Superior temporal gyrus (tissue), 1 donor: Measurements from ENCODE around the gene FGFRL1.
"Not testable (repeated sequence)": the region's sequence is repeated elsewhere in the genome, so short reads cannot be mapped to it uniquely, and the experiment has no call there.

ENCODE experiments used
- DNase-seq: peaks from one replicate; pipeline ENCODE4 v3.0.0-alpha.2; 2016; ENCODE audit errors: extremely low spot score

The FGFRL1 gene

GRCh38 chr4:973431-974397 is 37.7 kb upstream of the FGFRL1 start, which contains the start of gene DGKQ:
Gene DGKQ (minus strand): TSS chr4:973569. CDS start chr4:973482, 87 bp downstream.
- DNase-seq = peak; percentile 65

GRCh38 chr4:974668-975067 is 36.8 kb upstream of the FGFRL1 start:
- DNase-seq = no peak

- DNase-seq = not testable (repeated sequence)
Observed at GRCh38 chr4:976016-976415, 35.4 kb upstream of the FGFRL1 start.

- DNase-seq = no peak
Observed at GRCh38 chr4:978957-979701, 32.3 kb upstream of the FGFRL1 start.

- DNase-seq = no peak
Observed at GRCh38 chr4:982291-982690, 29.1 kb upstream of the FGFRL1 start.

DNA sequence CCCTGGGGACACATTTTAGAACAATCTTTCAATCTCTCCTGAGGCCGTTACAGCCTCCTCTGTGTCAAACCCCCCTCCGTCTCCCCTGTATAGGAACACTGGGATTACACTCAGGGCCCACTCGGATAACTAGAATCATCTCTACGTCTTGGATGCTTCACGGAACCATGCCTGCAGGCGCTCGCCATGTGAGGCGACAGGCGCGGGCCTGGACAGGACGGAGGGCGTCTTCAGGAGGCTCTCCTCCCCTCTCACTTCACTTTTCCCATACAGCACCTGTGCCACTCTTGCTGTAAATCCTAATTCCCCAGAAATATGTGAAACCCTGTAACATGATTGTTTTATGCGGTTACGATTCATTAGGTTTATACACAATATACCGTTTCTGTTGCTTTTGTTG is 28.6 kb upstream of the FGFRL1 start:
- no peak for DNase-seq

DNA sequence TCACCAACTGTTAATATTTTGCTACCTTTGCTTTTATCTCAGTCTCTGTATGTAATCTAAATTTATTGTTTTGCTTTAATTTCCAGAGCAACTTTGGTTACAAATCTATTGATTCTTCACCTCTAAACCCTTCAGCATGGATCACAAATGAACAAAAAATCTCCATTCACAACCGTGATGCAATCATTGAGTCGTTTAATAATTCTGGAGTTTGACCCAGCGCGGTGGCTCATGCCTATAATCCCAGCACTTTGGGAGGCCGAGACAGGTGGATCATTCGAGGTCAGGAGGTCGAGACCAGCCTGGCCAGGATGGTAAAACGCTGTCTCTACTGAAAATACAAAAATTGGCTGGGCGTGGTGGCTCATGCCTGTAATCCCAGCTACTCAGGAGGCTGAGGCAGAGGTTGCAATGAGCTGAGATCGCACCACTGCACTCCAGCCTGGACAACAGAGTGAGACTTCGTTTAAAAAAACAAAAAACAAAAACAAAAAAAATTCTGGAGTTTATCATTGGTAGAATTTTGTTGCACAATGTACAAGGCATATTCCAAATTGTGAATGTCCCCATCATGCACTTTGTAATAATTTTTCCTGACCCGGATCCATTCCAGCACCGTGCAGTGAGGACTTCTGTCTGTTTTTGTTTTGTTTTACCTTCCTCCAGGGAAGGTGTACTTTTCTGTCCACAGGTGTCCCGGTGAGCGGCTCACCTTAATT is 26.9 kb upstream of the FGFRL1 start:
- DNase-seq = no peak

DNA sequence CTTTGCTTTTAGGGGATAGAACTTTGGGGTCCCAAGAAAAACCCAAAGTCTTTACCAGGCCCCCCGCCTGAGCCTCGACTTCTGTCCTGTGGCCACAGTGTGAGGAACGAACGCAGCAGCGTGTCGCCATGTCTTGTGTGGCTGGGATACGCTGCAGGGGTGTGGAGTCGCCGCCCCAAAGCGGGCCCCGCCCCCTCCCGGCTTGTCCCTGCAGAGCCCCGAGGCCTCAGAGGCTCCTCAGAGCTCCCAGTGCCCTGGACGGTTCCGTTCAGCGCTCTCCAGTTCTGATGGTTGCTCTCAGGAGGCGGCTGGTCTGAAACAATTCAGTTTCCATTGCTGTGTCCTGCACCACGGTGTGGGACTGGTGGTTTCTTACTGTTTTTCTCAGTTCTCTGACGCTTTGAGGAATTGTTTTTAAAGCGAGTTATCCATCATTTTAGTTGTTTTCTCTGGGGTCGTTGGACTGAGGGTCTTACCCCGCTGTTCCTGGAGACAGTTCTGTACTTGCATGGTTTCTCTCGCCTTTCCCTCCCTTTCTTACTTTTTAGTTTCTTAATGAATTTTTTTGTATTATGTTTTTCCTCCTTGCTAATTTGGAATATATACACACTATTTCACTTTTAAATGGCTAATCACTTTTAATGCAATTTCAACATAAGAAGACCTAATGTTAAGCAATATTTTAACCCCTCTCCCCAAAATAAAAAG is 26.1 kb upstream of the FGFRL1 start:
- no peak for DNase-seq

DNA sequence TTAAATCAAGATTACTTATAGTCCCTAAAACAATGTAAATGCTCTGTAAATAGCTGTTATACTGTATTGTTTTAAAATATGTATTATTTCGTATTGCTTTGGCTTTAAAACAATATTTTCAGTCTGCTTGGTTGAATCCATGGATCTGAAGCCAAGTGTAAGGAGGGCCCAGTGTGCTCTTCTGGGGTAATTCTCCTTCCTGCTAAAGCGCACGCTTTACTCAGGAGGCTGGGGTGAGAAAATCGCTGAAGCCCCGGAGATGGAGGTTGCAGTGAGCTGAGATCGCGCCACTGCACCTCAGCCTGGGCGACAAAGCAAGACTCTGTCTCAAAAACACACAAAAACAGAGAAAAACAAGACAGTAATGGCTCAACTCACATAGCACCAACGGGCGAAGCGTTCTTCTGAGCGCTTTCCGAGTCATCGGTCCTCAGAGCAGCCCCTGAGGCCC is 25.0 kb upstream of the FGFRL1 start:
- no peak for DNase-seq

DNA sequence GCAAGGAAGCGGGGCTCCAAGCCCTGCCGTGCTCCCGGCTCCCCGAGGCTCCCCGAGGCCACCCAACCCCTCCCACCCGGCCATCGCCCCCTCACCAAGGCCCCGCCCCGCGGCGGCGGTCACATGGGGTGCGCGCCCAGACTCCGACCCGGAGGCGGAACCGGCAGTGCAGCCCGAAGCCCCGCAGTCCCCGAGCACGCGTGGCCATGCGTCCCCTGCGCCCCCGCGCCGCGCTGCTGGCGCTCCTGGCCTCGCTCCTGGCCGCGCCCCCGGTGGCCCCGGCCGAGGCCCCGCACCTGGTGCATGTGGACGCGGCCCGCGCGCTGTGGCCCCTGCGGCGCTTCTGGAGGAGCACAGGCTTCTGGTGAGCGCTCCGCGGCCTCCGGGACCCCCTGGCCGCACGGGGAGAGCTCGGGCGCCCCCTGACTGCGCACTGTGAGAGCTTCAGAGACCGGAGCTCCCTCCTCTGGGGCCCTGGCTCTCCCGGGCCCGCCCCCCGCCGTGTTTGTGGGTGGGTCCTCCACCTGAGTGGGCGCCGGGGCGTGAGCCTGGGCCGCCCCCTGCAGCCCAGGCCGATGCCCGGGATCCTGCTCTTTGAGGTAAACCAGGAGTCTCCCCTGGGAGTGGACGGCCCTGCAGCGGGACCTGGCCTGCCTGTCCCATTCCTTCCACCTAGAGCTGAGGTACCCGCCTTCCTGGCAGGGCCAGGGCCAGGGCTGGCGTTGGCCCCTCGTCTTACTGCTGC is 24.4 kb upstream of the FGFRL1 start, which contains the start of gene IDUA:
Gene IDUA (plus strand): TSS at position 166 of the 745 bp plus-strand sequence. CDS start 41 bp downstream, at position 207.
- DNase-seq = peak; percentile 73

- no peak for DNase-seq
Observed at GRCh38 chr4:987624-988513, 23.6 kb upstream of the FGFRL1 start.

- DNase-seq = no peak
Observed at GRCh38 chr4:988726-989721, 22.4 kb upstream of the FGFRL1 start.

- DNase-seq = no peak
Observed at GRCh38 chr4:989722-990471, 21.5 kb upstream of the FGFRL1 start.

DNA sequence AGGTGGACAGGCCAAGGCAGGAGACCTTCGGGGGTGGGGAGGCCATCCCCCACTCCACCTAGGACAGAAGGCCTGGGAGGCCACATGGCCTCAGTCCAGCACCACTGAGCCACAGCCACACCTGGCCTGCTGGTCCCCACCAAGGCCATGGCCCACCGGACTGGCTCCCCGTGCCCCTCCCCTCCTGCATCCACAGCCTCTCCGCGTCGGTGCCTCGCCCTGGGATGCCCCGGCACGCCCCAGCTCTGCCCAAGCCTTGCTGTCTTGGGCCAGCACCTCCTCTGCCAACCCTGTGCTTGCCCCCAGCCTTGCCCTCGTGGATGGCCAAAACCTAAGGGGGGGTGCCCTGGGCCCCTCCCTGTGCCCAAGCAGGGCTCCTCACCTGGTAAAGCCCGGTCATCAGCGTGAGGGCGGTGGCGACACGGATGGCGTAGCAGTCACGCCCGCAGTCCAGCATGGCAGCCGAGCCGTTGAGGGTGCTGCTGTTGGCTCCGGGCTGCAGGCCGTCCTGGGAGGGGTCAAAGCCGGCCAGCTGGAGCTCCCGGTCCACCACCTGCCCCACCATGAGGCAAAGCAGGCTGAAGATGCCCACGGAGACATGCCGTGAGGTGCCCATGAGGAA is 20.6 kb upstream of the FGFRL1 start:
- DNase-seq = no peak

DNA sequence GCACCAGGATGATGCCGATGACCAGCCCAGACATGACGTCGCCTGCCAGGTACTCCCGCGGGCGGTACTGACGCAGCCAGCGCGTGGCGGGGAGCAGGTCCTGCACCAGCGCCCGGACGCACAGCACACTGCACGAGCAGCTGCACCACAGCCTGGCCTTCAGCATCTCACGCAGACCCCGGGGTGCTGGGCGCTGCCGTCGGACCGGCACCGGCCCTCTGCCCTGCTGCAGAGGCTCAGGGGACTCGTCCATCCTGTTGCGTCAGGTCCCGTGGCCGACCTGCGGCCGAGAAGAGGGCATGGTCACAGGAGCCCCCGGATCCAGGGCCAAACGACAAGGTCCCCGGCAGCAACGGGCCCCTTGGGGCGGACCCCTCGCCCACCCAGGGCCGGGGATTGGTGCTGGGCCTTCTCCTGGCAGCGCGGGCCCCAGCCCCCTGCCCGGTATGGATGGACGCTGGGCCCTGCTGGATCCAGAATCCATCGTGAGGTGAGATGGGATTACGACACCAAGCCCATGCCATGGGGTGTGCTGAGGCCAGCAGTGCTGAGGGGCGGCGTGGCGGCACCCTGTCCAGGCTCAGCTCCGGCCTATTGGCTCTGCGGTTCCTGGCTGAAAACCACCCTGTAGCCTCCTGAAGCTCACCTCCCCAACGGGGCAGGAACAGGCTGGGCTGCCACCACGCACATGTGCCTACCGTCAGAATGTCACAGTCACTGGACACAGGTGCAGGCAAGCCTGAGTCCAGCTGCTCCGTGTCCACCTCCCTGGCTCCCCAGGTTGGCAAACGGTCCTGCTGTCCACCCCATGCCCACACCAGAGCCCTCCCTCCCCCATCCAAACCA is 19.8 kb upstream of the FGFRL1 start:
- no peak for DNase-seq
